Loucy (cell line): Measurements from ENCODE around the gene SLC43A1.

Experiments
- CTCF ChIP-seq: fragments of 200-600 bp; sonication (generic); conservative IDR thresholded peaks from 2 replicates; pipeline ENCODE4 v1.5.1; 2014; ENCODE audit warnings: mild to moderate bottlenecking, antibody characterized with exemption, low read length
- EZH2phosphoT487 ChIP-seq: fragments of 200-600 bp; IDR thresholded peaks from 2 replicates; pipeline ENCODE4 v1.6.1; 2018; ENCODE audit warnings: antibody characterized with exemption, mild to moderate bottlenecking, moderate library complexity, borderline replicate concordance

- TF ChIP-seq CTCF (no peak), EZH2phosphoT487 (no peak)
Measured at GRCh38 chr11:57481315-57481714, 34.2 kb downstream of the SLC43A1 start.
